OCI-LY1 (cell line): ENCODE measurements around the gene FZD1.

Experiments
- H2AFZ ChIP-seq: fragments of 200-600 bp; sonication (generic), shearing (Covaris generic); 2 replicates; pipeline ENCODE4 v1.6.0; 2014; ENCODE audit warnings: antibody characterized with exemption, mild to moderate bottlenecking, low read length
- H3F3A ChIP-seq: fragments of 200-600 bp; sonication (generic), shearing (Covaris generic); 2 replicates; pipeline ENCODE4 v1.6.0; 2014; ENCODE audit warnings: mild to moderate bottlenecking, antibody characterized with exemption, low read length, moderate library complexity; ENCODE audit not compliant: insufficient read depth
- H3K27ac ChIP-seq: fragments of 200-600 bp; sonication (generic); 2 replicates; pipeline ENCODE4 v1.5.1; 2014; ENCODE audit warnings: low read length, mixed run types, mild to moderate bottlenecking, low read depth; ENCODE audit not compliant: poor library complexity, severe bottlenecking
- H3K27me3 ChIP-seq: fragments of 200-600 bp; sonication (generic); 2 replicates; pipeline ENCODE4 v1.6.0; 2014; ENCODE audit warnings: antibody characterized with exemption, mild to moderate bottlenecking, low read length, moderate library complexity; ENCODE audit not compliant: insufficient read depth
- H3K36me3 ChIP-seq: fragments of 200-600 bp; sonication (generic); 2 replicates; pipeline ENCODE4 v1.6.1; 2014; ENCODE audit warnings: mild to moderate bottlenecking, antibody characterized with exemption, low read length, moderate library complexity, mixed read lengths; ENCODE audit not compliant: insufficient read depth
- H3K4me1 ChIP-seq: fragments of 200-600 bp; sonication (generic); 2 replicates; pipeline ENCODE4 v1.5.1; 2014; ENCODE audit warnings: mild to moderate bottlenecking, low read length, moderate library complexity; ENCODE audit not compliant: insufficient read depth, severe bottlenecking
- H3K4me2 ChIP-seq: fragments of 200-600 bp; sonication (generic), shearing (Covaris generic); 2 replicates; pipeline ENCODE4 v1.6.1; 2014; ENCODE audit warnings: low read length
- H3K4me3 ChIP-seq: fragments of 200-600 bp; sonication (generic); 2 replicates; pipeline ENCODE4 v1.5.1; 2014; ENCODE audit warnings: low read length, low read depth, mild to moderate bottlenecking, mixed read lengths; ENCODE audit not compliant: poor library complexity, severe bottlenecking
- H3K79me2 ChIP-seq: fragments of 200-600 bp; shearing (Covaris generic); 2 replicates; pipeline ENCODE4 v1.6.1; 2016; ENCODE audit warnings: mixed run types, low read length, mixed read lengths; ENCODE audit not compliant: insufficient read depth
- H3K9ac ChIP-seq: fragments of 200-600 bp; sonication (generic), shearing (Covaris generic); 2 replicates; pipeline ENCODE4 v1.6.1; 2014; ENCODE audit warnings: mild to moderate bottlenecking, low read length, mixed read lengths
- H3K9me2 ChIP-seq: fragments of 200-600 bp; sonication (generic), shearing (Covaris generic); 2 replicates; pipeline ENCODE4 v1.6.1; 2014; ENCODE audit warnings: low read depth, mild to moderate bottlenecking, low read length, mixed read lengths
- H3K9me3 ChIP-seq: fragments of 200-600 bp; shearing (Covaris generic); 2 replicates; pipeline ENCODE4 v1.6.1; 2014; ENCODE audit warnings: low read length, mixed read lengths
- H4K20me1 ChIP-seq: fragments of 200-600 bp; sonication (generic), shearing (Covaris generic); 2 replicates; pipeline ENCODE4 v1.6.0; 2016; ENCODE audit warnings: mild to moderate bottlenecking, low read length; ENCODE audit not compliant: insufficient read depth
- CTCF ChIP-seq: fragments of 200-600 bp; sonication (generic), shearing (Covaris generic); IDR thresholded peaks from 2 replicates; pipeline ENCODE4 v1.5.1; 2017; ENCODE audit warnings: mild to moderate bottlenecking, antibody characterized with exemption, low read length, moderate library complexity, mixed read lengths
- EZH2 ChIP-seq: fragments of 200-600 bp; sonication (generic), shearing (Covaris generic); IDR thresholded peaks from 2 replicates; pipeline ENCODE4 v1.8.0; 2017; ENCODE audit warnings: borderline replicate concordance, mixed run types, mild to moderate bottlenecking, antibody characterized with exemption, low read length, moderate library complexity, mixed read lengths

FZD1 gene

DNA sequence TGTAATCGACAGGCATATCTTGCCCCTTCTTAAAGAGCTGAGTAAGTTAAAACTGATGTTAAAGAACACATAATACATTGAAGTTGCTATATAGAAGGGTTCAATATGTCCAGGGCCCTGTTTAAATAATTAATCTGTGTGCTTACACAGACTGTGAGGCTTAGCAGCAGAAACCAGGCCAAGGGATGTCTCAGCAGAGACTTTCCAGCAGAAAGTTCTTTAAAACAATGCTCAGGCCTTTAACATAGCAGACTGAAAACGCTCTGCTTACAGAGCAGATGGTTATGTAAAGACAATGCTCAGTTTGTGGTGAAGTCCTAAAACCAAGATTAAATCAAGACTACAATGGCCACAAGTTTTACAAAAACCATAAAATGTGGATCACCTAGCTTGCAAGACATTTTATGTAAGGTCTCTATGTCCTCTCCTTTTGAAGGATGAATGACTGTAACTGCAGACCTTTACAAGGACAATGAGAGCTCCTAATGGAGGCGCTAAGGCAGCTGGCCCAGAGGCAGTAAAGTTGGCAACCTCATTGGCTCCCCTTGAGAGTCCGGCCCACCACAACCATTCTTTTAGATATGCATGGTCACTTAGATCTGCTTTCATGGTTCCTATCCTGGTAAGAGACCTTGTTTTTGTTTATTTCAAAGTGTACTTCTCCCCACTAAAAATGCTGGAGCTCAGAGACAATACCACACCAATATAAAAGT, 56.3 kb downstream of the FZD1 start:
- Histone ChIP-seq H3K4me2 (no peak overlapping the region), H3K27ac (peak overlapping the region; percentile 16), H3K9me2 (no peaks in the 10 kb centered on the region), H3K27me3 (no peaks in the 10 kb centered on the region), H3K9me3 (no peaks in the 10 kb centered on the region), H3K9ac (no peak overlapping the region), H4K20me1 (no peaks in the 10 kb centered on the region), H3K4me1 (peaks cover 48% of the 10 kb centered on the region), H2AFZ (no peak overlapping the region), H3K79me2 (no peaks in the 10 kb centered on the region), H3F3A (no peaks in the 10 kb centered on the region), H3K36me3 (no peaks in the 10 kb centered on the region), H3K4me3 (no peak overlapping the region)
- TF ChIP-seq EZH2 (no peak), CTCF (no peak)
